K562 (cell line): ENCODE data around the gene HFE. TPM values are rescaled to one million over a fixed set of nuclear protein-coding genes. Genes with fewer than 3 reads are reported as not detected.

ENCODE experiments used
- ARID3B ChIP-seq: fragments of 250-450 bp; sonication (Bioruptor Pico); IDR thresholded peaks from 2 replicates; pipeline ENCODE4 v1.4.0; 2020; ENCODE audit warnings: borderline replicate concordance
- BHLHE40 ChIP-seq: IDR thresholded peaks from 2 replicates; pipeline ENCODE4 v1.6.1; 2011; ENCODE audit warnings: low read length, improper control_type of control experiment
- BMI1 ChIP-seq: fragments of 150-350 bp; IDR thresholded peaks from 2 replicates; pipeline ENCODE4 v1.6.1; 2014; ENCODE audit warnings: low read length
- BRF2 ChIP-seq: IDR thresholded peaks from 3 replicates; pipeline ENCODE4 v1.6.1; 2011; ENCODE audit warnings: borderline replicate concordance, mild to moderate bottlenecking; ENCODE audit not compliant: insufficient read length, insufficient read depth
- CBX2 ChIP-seq: fragments of 200-600 bp; sonication (generic); IDR thresholded peaks from one replicate; pipeline ENCODE4 v1.6.1; 2012; ENCODE audit warnings: mild to moderate bottlenecking, low read length, inconsistent platforms; ENCODE audit not compliant: insufficient read depth, poor library complexity, severe bottlenecking
- FOXJ2 ChIP-seq: fragments of 200-800 bp; sonication (Bioruptor generic); IDR thresholded peaks from 2 replicates; pipeline ENCODE4 v1.6.1; 2016; ENCODE audit warnings: missing genetic modification characterization, missing compliant biosample characterization
- KDM2B ChIP-seq: fragments of 250-450 bp; sonication (Bioruptor Pico); IDR thresholded peaks from 2 replicates; pipeline ENCODE4 v1.8.0; 2021; ENCODE audit warnings: mild to moderate bottlenecking, moderate library complexity
- PCBP1 ChIP-seq: fragments of 200-400 bp; formaldehyde crosslinking; IDR thresholded peaks from 2 replicates; pipeline ENCODE4 v1.6.1; 2018; ENCODE audit warnings: mild to moderate bottlenecking, low read depth, low read length; ENCODE audit not compliant: poor library complexity, severe bottlenecking
- RBFOX2 ChIP-seq: fragments of 200-400 bp; formaldehyde crosslinking; IDR thresholded peaks from 2 replicates; pipeline ENCODE4 v1.6.1; 2017; ENCODE audit warnings: low read depth, mild to moderate bottlenecking, low read length, moderate library complexity
- RFX7 ChIP-seq: fragments of 250-450 bp; sonication (Bioruptor Pico); IDR thresholded peaks from 2 replicates; pipeline ENCODE4 v1.5.1; 2021; ENCODE audit warnings: mild to moderate bottlenecking
- TCFL5 ChIP-seq: fragments of 250-450 bp; sonication (Bioruptor Pico); conservative IDR thresholded peaks from 2 replicates; pipeline ENCODE4 v1.6.1; 2021; ENCODE audit warnings: mild to moderate bottlenecking, moderate library complexity, matching md5 sums
- TEAD1 ChIP-seq, 2 experiments: fragments of 450-650 bp in 1 of 2; sonication (generic) in 1 of 2; formaldehyde crosslinking; IDR thresholded peaks; 2 replicates each; pipeline versions ENCODE4 v1.4.0 to v1.8.0; 2020 to 2022; ENCODE audit warnings: mild to moderate bottlenecking in 2 of 2, missing genetic modification reagents in 1 of 2
- THAP7 ChIP-seq: fragments of 250-450 bp; sonication (Bioruptor Pico); IDR thresholded peaks from 2 replicates; pipeline ENCODE4 v1.5.0; 2021
- TRIM25 ChIP-seq: fragments of 450-650 bp; IDR thresholded peaks from 2 replicates; pipeline ENCODE4 v1.7.0; 2016; ENCODE audit warnings: borderline replicate concordance
- ZFPM2 ChIP-seq: fragments of 250-450 bp; sonication (Bioruptor Pico); IDR thresholded peaks from 2 replicates; pipeline ENCODE4 v1.5.1; 2022; ENCODE audit warnings: mild to moderate bottlenecking
- ZNF561 ChIP-seq: fragments of 450-650 bp; formaldehyde crosslinking; conservative IDR thresholded peaks from 2 replicates; pipeline ENCODE4 v1.4.0; 2020; ENCODE audit warnings: mild to moderate bottlenecking, moderate library complexity
- polyA plus RNA-seq, 8 experiments: library from polyadenylated mRNA; depleted of rRNA in 4 of 8; stranded (reverse) in 5 of 8; unstranded in 3 of 8; fragments of >200 nt; fragmentation: Nextera tagmentation in 2 of 8; fragmentation: Illumina TruSeq in 1 of 8; extraction: Ambion mirVana in 2 of 8; extraction: Trizol in 1 of 8; gene quantifications; 2 replicates each; pipeline versions ENCODE4 v1.2.1 to v1.2.3, GENCODE V29; 2011 to 2014; ENCODE audit warnings: inconsistent platforms in 1 of 8, missing spikeins in 1 of 8
- total RNA-seq, 7 experiments: library from RNA; depleted of rRNA in 6 of 7; stranded (reverse); fragments of >200 nt in 6 of 7; fragmentation: Illumina TruSeq in 2 of 7; extraction: Trizol in 2 of 7; gene quantifications; 2 replicates each; pipeline versions ENCODE4 v1.2.1 to v1.2.3, GENCODE V29; 2011 to 2021; ENCODE audit warnings: low replicate concordance in 1 of 7
- TF ChIP-seq, protein P1 (sequence below): fragments of 450-650 bp; formaldehyde crosslinking; IDR thresholded peaks from 2 replicates; pipeline ENCODE4 v1.4.0; 2020; ENCODE audit warnings: mild to moderate bottlenecking, moderate library complexity

Gene HFE
- total and polyA plus RNA-seq, 9 of the 15 experiments (the other 6 are each of a cell fraction or from before 2014, with no cell fraction given): 0.14 to 1.2 (median 0.76) TPM

GRCh38 chr6:26124781-26125685 is 37.8 kb downstream of the HFE start (continued):
- TF ChIP-seq BHLHE40 (no peak), TRIM25 (no peak), ARID3B (CRISPR knock-in tag) (no peak), BRF2 (no peak), RBFOX2 (peak; percentile 83; the same call in 1 of the 2 replicates), TCFL5 (CRISPR knock-in tag) (no peak), TEAD1 (CRISPR knock-in tag; IDR thresholded peaks at IDR 0.05) (no peak), CBX2 (no peak), THAP7 (CRISPR knock-in tag) (no peak), RFX7 (CRISPR knock-in tag) (peak; percentile 35; the same call in 1 of the 2 replicates), ZFPM2 (no peak), ZNF561 (0 out of 2 replicates have a peak, but pooled peaks have one; percentile 41), KDM2B (CRISPR knock-in tag) (no peak), FOXJ2 (no peak), BMI1 (no peak), PCBP1 (no peak)
- TF ChIP-seq, protein P1, sequence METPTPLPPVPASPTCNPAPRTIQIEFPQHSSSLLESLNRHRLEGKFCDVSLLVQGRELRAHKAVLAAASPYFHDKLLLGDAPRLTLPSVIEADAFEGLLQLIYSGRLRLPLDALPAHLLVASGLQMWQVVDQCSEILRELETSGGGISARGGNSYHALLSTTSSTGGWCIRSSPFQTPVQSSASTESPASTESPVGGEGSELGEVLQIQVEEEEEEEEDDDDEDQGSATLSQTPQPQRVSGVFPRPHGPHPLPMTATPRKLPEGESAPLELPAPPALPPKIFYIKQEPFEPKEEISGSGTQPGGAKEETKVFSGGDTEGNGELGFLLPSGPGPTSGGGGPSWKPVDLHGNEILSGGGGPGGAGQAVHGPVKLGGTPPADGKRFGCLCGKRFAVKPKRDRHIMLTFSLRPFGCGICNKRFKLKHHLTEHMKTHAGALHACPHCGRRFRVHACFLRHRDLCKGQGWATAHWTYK: no peak
